Measurements from ENCODE around the gene NDST1.

Gene NDST1

GRCh38 chr5:150560401-150561191 is 52.7 kb downstream of the NDST1 start:
- 65% methylated on average over 8 of the region's 11 CpGs for WGBS (ENCODE audit: insufficient coverage)
- CTCF ChIA-PET, result interaction anchor here (0.9 to 7.2 kb wide), 30 partner anchors 9 to 286 kb away, joined by 3 to 63 read pairs (median 5); partner anchors contain the start of genes IRGM, MYOZ3, RBM22 and SMIM3
- Histone ChIP-seq H3K36me3 (ENCODE audit: control insufficient read depth in 4 of 4, insufficient read depth in 4 of 4, low read length in 3 of 4) (peaks cover 0 to 17% (median 2%) of the 10 kb centered on the region in 4 experiments), H3K4me1 (ENCODE audit: control extremely low read depth in 1 of 4, control insufficient read depth in 4 of 4, insufficient read depth in 4 of 4, low read length in 3 of 4) (peaks cover 0 to 30% (median 18%) of the 10 kb centered on the region in 4 experiments), H3K9me3 (ENCODE audit: control extremely low read depth in 1 of 5, control insufficient read depth in 4 of 5, insufficient read depth in 2 of 5, low read depth in 1 of 5, low read length in 4 of 5) (peaks cover 0 to 3% (median 0%) of the 10 kb centered on the region in 5 experiments), H3K27me3 (replicated peaks in 2 of 5; ENCODE audit: control insufficient read depth in 4 of 5, insufficient read depth in 5 of 5, low read length in 4 of 5) (no peaks in the 10 kb centered on the region), H3K4me3 (ENCODE audit: control insufficient read depth in 1 of 7, extremely low read depth in 1 of 7, insufficient read depth in 4 of 7, low read depth in 2 of 7, low read length in 6 of 7) (no peak overlapping the region), H3K27ac (ENCODE audit: insufficient read depth in 1 of 2, low read depth in 1 of 2, low read length in 2 of 2, poor library complexity in 1 of 2, severe bottlenecking in 2 of 2) (no peak overlapping the region)
- peak; percentile 87 to 95 (median 88) for DNase-seq
- POLR2A ChIA-PET, result no interaction called here

- ChIA-PET CTCF (interaction anchor here (0.9 to 7.2 kb wide), 20 partner anchors 12 to 286 kb away, joined by 3 to 63 read pairs (median 5); partner anchors contain the start of genes IRGM, MYOZ3 and SMIM3), POLR2A (interaction anchor here (0.6 kb wide), 1 partner anchor 110 kb away, joined by 3 read pairs; no protein-coding TSS in a partner anchor)
- Histone ChIP-seq H3K27me3 (replicated peaks in 2 of 5; ENCODE audit: control insufficient read depth in 4 of 5, insufficient read depth in 5 of 5, low read length in 4 of 5) (no peaks in the 10 kb centered on the region), H3K4me3 (ENCODE audit: control insufficient read depth in 1 of 7, extremely low read depth in 1 of 7, insufficient read depth in 4 of 7, low read depth in 2 of 7, low read length in 6 of 7) (no peak overlapping the region), H3K36me3 (ENCODE audit: control insufficient read depth in 4 of 4, insufficient read depth in 4 of 4, low read length in 3 of 4) (peaks cover 0 to 11% (median 0%) of the 10 kb centered on the region in 4 experiments), H3K27ac (ENCODE audit: insufficient read depth in 1 of 2, low read depth in 1 of 2, low read length in 2 of 2, poor library complexity in 1 of 2, severe bottlenecking in 2 of 2) (no peak overlapping the region), H3K4me1 (ENCODE audit: control extremely low read depth in 1 of 4, control insufficient read depth in 4 of 4, insufficient read depth in 4 of 4, low read length in 3 of 4) (peaks cover 0 to 30% (median 18%) of the 10 kb centered on the region in 4 experiments), H3K9me3 (ENCODE audit: control extremely low read depth in 1 of 5, control insufficient read depth in 4 of 5, insufficient read depth in 2 of 5, low read depth in 1 of 5, low read length in 4 of 5) (peaks cover 0 to 3% (median 0%) of the 10 kb centered on the region in 5 experiments)
- no peak for DNase-seq
- 89% methylated on average over 2 of the region's 2 CpGs for WGBS (ENCODE audit: insufficient coverage)
Measured at GRCh38 chr5:150561192-150561512, 53.2 kb downstream of the NDST1 start.

DNA sequence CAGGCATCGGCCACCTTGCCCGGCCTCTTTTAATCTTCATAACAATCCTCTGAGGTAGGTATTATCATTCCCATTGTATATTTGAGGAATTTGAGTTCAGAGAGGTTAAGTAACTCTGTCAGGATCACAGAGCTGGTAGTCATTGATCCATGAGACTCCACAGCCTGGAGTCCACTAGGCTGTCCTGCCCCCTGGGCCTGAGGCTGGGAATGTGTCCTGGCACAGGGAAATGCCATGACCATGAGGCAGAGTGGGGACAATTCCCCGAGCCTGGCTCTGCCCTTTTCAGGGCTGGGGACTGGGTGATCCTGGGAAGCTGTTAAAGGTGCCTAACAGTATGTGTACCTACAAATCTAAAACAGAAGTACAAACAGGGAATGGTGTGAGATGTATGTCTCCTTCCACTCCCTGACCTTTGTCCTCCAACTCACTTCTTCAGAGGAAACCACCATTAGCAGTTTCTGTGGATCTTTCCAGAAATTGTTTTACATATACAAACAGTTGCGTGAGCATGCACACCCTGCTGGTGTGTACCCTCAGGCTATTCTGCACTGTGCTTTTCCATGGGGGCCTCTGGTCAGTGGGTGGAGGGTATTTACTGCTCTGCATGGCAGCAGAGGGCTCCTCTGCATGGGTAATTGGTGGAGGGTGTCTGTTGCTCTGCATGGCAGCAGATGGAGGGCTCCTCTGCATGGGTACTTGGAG is 53.8 kb downstream of the NDST1 start:
- Histone ChIP-seq H3K4me1 (ENCODE audit: control extremely low read depth in 1 of 4, control insufficient read depth in 4 of 4, insufficient read depth in 4 of 4, low read length in 3 of 4) (peaks cover 0 to 25% (median 17%) of the 10 kb centered on the region in 4 experiments), H3K27ac (ENCODE audit: insufficient read depth in 1 of 2, low read depth in 1 of 2, low read length in 2 of 2, poor library complexity in 1 of 2, severe bottlenecking in 2 of 2) (no peak overlapping the region), H3K9me3 (ENCODE audit: control extremely low read depth in 1 of 5, control insufficient read depth in 4 of 5, insufficient read depth in 2 of 5, low read depth in 1 of 5, low read length in 4 of 5) (peaks cover 0 to 3% (median 0%) of the 10 kb centered on the region in 5 experiments), H3K4me3 (ENCODE audit: control insufficient read depth in 1 of 7, extremely low read depth in 1 of 7, insufficient read depth in 4 of 7, low read depth in 2 of 7, low read length in 6 of 7) (no peak overlapping the region), H3K27me3 (replicated peaks in 2 of 5; ENCODE audit: control insufficient read depth in 4 of 5, insufficient read depth in 5 of 5, low read length in 4 of 5) (no peaks in the 10 kb centered on the region), H3K36me3 (ENCODE audit: control insufficient read depth in 4 of 4, insufficient read depth in 4 of 4, low read length in 3 of 4) (peaks cover 0 to 6% (median 0%) of the 10 kb centered on the region in 4 experiments)
- no CpG with 5 or more reads among the region's 4 CpGs for WGBS (ENCODE audit: insufficient coverage)
- DNase-seq, result no peak
- ChIA-PET CTCF (interaction anchor here (0.9 to 7.2 kb wide), 18 partner anchors 13 to 285 kb away, joined by 3 to 63 read pairs (median 4); partner anchors contain the start of genes IRGM and SMIM3), POLR2A (interaction anchor here (0.6 kb wide), 1 partner anchor 109 kb away, joined by 3 read pairs; no protein-coding TSS in a partner anchor)

DNA sequence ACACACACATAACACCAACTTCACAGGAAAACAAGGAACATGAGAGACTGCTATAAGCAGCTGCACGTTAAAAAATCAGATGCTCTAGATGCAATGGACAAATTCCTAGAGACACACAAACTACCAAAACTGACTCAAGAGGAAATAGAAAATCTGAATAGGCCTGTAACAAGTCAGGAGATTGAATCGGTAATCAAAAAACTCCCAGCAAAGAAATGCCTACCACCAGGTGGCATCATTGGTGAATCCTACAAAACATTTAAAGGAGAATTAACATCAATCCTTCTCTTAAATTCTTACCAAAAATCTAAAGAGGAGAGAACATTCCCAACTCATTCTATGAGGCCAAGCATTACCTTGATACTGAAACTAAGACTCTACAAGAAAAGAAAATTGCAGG is 54.9 kb downstream of the NDST1 start:
- WGBS (ENCODE audit: insufficient coverage), result 67% methylated on average over 1 of the region's 2 CpGs
- Histone ChIP-seq H3K4me1 (ENCODE audit: control extremely low read depth in 1 of 4, control insufficient read depth in 4 of 4, insufficient read depth in 4 of 4, low read length in 3 of 4) (peaks cover 0 to 14% (median 7%) of the 10 kb centered on the region in 4 experiments), H3K27me3 (replicated peaks in 2 of 5; ENCODE audit: control insufficient read depth in 4 of 5, insufficient read depth in 5 of 5, low read length in 4 of 5) (no peaks in the 10 kb centered on the region), H3K4me3 (ENCODE audit: control insufficient read depth in 1 of 7, extremely low read depth in 1 of 7, insufficient read depth in 4 of 7, low read depth in 2 of 7, low read length in 6 of 7) (no peak overlapping the region), H3K9me3 (ENCODE audit: control extremely low read depth in 1 of 5, control insufficient read depth in 4 of 5, insufficient read depth in 2 of 5, low read depth in 1 of 5, low read length in 4 of 5) (peaks cover 0 to 3% (median 0%) of the 10 kb centered on the region in 5 experiments), H3K27ac (ENCODE audit: insufficient read depth in 1 of 2, low read depth in 1 of 2, low read length in 2 of 2, poor library complexity in 1 of 2, severe bottlenecking in 2 of 2) (no peak overlapping the region), H3K36me3 (ENCODE audit: control insufficient read depth in 4 of 4, insufficient read depth in 4 of 4, low read length in 3 of 4) (peaks cover 0 to 5% (median 0%) of the 10 kb centered on the region in 4 experiments)
- peak; percentile 50 to 73 (median 66) for DNase-seq
- ChIA-PET CTCF (interaction anchor here (1.2 to 7.2 kb wide), 6 partner anchors 14 to 285 kb away, joined by 3 to 63 read pairs (median 6); no protein-coding TSS in a partner anchor), POLR2A (no interaction called here)

- POLR2A ChIA-PET, result no interaction called here
- DNase-seq, result no peak
Measured at GRCh38 chr5:150565868-150566267, 57.9 kb downstream of the NDST1 start.

GRCh38 chr5:150567031-150567717 is 59.2 kb downstream of the NDST1 start:
- H3K4me1 ChIP-seq (ENCODE audit: control extremely low read depth in 1 of 4, control insufficient read depth in 4 of 4, insufficient read depth in 4 of 4, low read length in 3 of 4), result no peaks in the 10 kb centered on the region
- ChIA-PET CTCF (interaction anchor here (1.1 to 1.7 kb wide), 2 partner anchors 10 to 196 kb away, joined by 3 to 4 read pairs; no protein-coding TSS in a partner anchor), POLR2A (no interaction called here)
- H3K9me3 ChIP-seq (ENCODE audit: control extremely low read depth in 1 of 5, control insufficient read depth in 4 of 5, insufficient read depth in 2 of 5, low read depth in 1 of 5, low read length in 4 of 5), result peaks cover 0 to 3% (median 0%) of the 10 kb centered on the region in 5 experiments
- no peak overlapping the region for H3K4me3 ChIP-seq (ENCODE audit: control insufficient read depth in 1 of 7, extremely low read depth in 1 of 7, insufficient read depth in 4 of 7, low read depth in 2 of 7, low read length in 6 of 7)
- H3K36me3 ChIP-seq (ENCODE audit: control insufficient read depth in 4 of 4, insufficient read depth in 4 of 4, low read length in 3 of 4), result no peaks in the 10 kb centered on the region
- no peaks in the 10 kb centered on the region for H3K27me3 ChIP-seq (replicated peaks in 2 of 5; ENCODE audit: control insufficient read depth in 4 of 5, insufficient read depth in 5 of 5, low read length in 4 of 5)
- no peak for DNase-seq
- 78% methylated on average over 1 of the region's 3 CpGs for WGBS (ENCODE audit: insufficient coverage)
- no peak overlapping the region for H3K27ac ChIP-seq (ENCODE audit: insufficient read depth in 1 of 2, low read depth in 1 of 2, low read length in 2 of 2, poor library complexity in 1 of 2, severe bottlenecking in 2 of 2)

More at GRCh38 chr5:150565868-150566267, 57.9 kb downstream of the NDST1 start:
- CTCF ChIA-PET, result interaction anchor here (1.2 to 1.7 kb wide), 2 partner anchors 9 to 90 kb away, joined by 4 to 5 read pairs; no protein-coding TSS in a partner anchor
- Histone ChIP-seq H3K27me3 (replicated peaks in 2 of 5; ENCODE audit: control insufficient read depth in 4 of 5, insufficient read depth in 5 of 5, low read length in 4 of 5) (no peaks in the 10 kb centered on the region), H3K27ac (ENCODE audit: insufficient read depth in 1 of 2, low read depth in 1 of 2, low read length in 2 of 2, poor library complexity in 1 of 2, severe bottlenecking in 2 of 2) (no peak overlapping the region), H3K9me3 (ENCODE audit: control extremely low read depth in 1 of 5, control insufficient read depth in 4 of 5, insufficient read depth in 2 of 5, low read depth in 1 of 5, low read length in 4 of 5) (peaks cover 0 to 3% (median 0%) of the 10 kb centered on the region in 5 experiments), H3K4me3 (ENCODE audit: control insufficient read depth in 1 of 7, extremely low read depth in 1 of 7, insufficient read depth in 4 of 7, low read depth in 2 of 7, low read length in 6 of 7) (no peak overlapping the region), H3K4me1 (ENCODE audit: control extremely low read depth in 1 of 4, control insufficient read depth in 4 of 4, insufficient read depth in 4 of 4, low read length in 3 of 4) (no peaks in the 10 kb centered on the region), H3K36me3 (ENCODE audit: control insufficient read depth in 4 of 4, insufficient read depth in 4 of 4, low read length in 3 of 4) (no peaks in the 10 kb centered on the region)
- WGBS (ENCODE audit: insufficient coverage), result no CpG with 5 or more reads among the region's 1 CpG

All from common myeloid progenitor, CD34-positive (primary cell).